HFF-Myc (cell line): ENCODE data around the gene PSMA7.
"Not testable (repeated sequence)": the region's sequence is repeated elsewhere in the genome, so short reads cannot be mapped to it uniquely, and the experiment has no call there.

Source experiments
- DNase-seq: peaks from one replicate; pipeline ENCODE4 v3.0.0-alpha.2; 2011; ENCODE audit warnings: low read depth; ENCODE audit errors: extremely low read depth
- H3K4me3 ChIP-seq: replicated peaks from 2 replicates; pipeline ENCODE4 v1.5.1; 2011; ENCODE audit warnings: low read depth, mild to moderate bottlenecking, control low read depth, low read length
- CTCF ChIP-seq: IDR thresholded peaks from 2 replicates; pipeline ENCODE4 v1.5.1; 2012; ENCODE audit warnings: mild to moderate bottlenecking, low read depth, low read length, control low read depth; ENCODE audit errors: missing control alignments

PSMA7 gene

DNA sequence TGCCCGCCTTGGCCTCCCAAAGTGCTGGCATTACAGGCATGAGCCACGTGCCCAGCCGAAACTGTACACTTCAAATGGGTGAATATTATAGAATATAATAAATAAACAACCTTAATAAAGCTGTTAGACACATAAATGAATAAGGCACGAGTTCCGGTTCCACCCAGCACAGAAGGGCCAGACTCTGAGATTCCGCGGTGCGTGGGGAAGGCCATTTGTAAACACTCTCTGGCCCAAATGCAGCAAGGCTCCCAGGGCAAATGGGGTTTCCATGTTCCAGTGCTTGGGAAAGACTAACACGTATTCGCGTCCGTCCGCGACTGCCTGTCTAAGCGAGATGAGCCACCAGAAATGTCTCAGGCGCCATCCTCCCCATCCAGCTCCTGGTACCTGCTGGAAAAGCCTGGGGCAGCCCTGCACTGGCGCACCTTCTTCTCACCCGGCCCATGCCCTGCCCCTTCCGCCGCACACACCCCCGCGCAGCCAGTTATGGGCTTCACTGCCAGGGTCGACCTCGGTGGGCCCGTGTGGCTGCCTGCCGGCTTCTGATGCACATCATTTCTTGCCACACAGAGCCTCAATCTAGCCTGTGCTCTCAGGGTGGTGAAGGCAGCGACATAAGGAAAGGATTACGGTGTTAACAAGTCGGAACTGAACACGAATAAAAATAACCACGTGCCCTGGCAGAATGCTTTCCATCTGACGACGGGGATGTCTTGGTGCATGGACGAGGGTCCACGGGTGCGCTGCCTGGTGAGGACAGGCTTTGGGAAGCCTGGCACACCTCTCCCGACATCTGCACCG is 26.4 kb downstream of the PSMA7 start:
- no peak overlapping the region for H3K4me3 ChIP-seq
- no peak for TF ChIP-seq CTCF
- DNase-seq, result no peak

DNA sequence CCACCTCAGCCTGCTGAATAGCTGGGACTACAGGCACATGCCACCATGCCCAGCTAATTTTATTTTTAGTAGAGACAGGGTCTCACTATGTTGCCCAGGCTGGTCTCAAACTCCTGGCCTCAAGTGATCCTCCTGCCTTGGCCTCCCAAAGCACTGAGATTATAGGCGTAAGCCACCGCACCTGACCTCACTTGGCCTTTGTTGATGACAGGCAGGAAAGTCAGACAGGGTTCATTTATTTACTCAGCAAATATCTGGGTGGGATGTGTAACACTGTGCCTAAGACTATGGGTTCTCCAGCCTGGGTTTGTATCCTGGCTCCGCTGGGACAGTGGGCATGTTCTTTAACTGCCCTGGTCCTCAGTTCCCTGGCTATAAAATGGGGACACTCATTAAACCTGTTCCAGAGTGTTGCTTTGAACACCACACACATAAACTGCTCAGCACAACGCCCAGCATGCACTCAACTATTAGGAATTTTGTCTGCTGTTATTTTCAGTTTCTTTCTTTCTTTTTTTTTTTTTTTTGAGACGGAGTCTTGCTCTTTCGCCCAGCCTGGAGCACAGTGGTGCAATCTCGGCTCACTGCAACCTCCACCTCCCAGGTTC is 27.3 kb downstream of the PSMA7 start:
- not testable (repeated sequence) for H3K4me3 ChIP-seq, DNase-seq

GRCh38 chr20:62114894-62115293 is 28.3 kb downstream of the PSMA7 start:
- TF ChIP-seq CTCF, result no peak
- DNase-seq, result no peak
- H3K4me3 ChIP-seq, result no peak overlapping the region

DNA sequence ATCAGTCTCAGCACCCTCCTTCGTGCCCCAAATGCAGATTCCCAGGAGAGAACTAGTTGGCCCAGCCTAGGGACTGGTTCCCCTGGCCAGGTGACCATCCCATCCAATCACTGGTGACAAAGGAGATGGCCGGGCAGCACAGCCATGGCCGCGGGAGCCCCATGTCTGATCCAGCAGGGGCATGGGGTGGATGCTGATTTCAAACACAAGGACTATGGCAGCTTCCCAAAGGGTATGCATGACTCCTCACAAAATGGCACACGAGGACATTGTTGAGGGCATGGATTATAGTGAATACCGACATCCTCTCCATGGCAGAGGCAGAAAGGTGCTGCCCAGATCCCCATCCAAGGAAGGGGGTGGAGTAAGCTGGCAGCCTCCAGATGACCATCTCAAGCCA is 30.8 kb downstream of the PSMA7 start:
- no peak for TF ChIP-seq CTCF
- no peak overlapping the region for H3K4me3 ChIP-seq
- DNase-seq, result no peak

DNA sequence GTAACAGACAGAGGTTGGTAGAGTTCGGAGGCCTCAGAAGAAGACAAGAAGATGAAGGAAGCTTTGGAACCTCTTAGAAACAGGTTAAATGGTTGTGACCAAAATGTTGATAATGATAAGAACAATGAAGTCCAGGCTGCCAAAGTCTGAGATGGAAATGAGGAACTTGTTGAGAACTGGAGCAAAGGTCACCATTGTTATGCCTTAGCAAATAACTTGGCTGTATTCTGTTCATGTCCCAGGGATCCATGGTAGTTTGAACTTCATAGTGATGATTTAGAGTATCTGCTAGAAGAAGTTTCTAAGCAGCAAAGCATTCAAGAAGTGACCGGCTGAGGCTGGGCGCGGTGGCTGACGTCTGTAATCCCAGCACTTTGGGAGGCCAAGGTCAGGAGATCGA is 32.0 kb downstream of the PSMA7 start:
- no peak overlapping the region for H3K4me3 ChIP-seq
- DNase-seq, result no peak
- TF ChIP-seq CTCF, result no peak

GRCh38 chr20:62105592-62105991 is 37.6 kb downstream of the PSMA7 start:
- no peak for TF ChIP-seq CTCF
- DNase-seq, result no peak
- H3K4me3 ChIP-seq, result no peak overlapping the region

DNA sequence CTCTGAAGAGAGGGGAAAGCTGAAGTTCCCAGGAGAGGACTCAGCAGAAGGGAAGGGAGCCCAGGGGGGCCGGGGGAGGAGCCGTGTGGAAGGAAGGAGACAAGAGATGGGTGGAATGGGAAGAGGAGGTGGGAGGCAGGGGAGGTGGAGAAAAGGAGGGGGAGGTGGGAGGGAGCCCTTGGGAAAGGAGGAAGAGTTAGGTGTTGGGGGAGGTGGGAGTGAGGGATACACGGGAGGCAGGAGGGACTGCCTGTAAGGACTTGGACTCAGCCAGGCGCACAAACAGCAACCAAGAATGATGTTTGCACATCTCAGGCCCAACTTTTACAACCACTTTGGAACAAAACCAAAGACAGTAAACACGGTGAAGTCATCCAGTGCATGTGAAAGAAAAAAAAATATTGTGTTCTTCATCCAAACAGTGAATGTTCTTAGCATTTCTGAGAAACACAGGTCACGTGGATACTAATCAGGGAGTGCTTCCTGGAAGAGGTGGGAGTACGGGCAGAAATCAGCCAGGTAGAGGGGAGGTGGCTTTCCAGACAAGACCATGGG is 38.3 kb downstream of the PSMA7 start:
- TF ChIP-seq CTCF, result no peak
- H3K4me3 ChIP-seq, result no peak overlapping the region
- DNase-seq, result no peak
